Bronchial epithelial cell (primary cell): ENCODE measurements around the gene CDH6. TPM values are rescaled to one million over a fixed set of nuclear protein-coding genes. Genes with fewer than 3 reads are reported as not detected.

Source experiments
- DNase-seq: peaks from one replicate; pipeline ENCODE4 v3.0.0-alpha.2; 2010; ENCODE audit warnings: low read depth
- FAIRE-seq: peaks from 2 replicates; lab custom pipeline; 2011; peaks lifted over from hg19 to GRCh38; lab: Jason Lieb, UNC
- H3K27me3 ChIP-seq: 2 replicates; pipeline ENCODE4 v1.5.1; 2011; ENCODE audit warnings: low read length; ENCODE audit not compliant: control insufficient read depth, insufficient read depth
- H3K36me3 ChIP-seq: 2 replicates; pipeline ENCODE4 v1.5.1; 2011; ENCODE audit warnings: low read length; ENCODE audit not compliant: control insufficient read depth, insufficient read depth
- H3K4me3 ChIP-seq: 2 replicates; pipeline ENCODE4 v1.5.1; 2011; ENCODE audit warnings: mild to moderate bottlenecking, low read depth, low read length, control low read depth
- CTCF ChIP-seq: IDR thresholded peaks from 2 replicates; pipeline ENCODE4 v1.5.1; 2011; ENCODE audit warnings: mild to moderate bottlenecking, moderate library complexity, low read length, control low read depth, inconsistent platforms; ENCODE audit not compliant: insufficient read depth, severe bottlenecking
- total RNA-seq: library from RNA; depleted of rRNA; stranded (reverse); fragments of >200 nt; gene quantifications from 2 replicates; pipeline ENCODE4 v1.2.1, GENCODE V29; 2014

The CDH6 gene
- total RNA-seq, 1 donor from 2014 or later, result 9.5 TPM

DNA sequence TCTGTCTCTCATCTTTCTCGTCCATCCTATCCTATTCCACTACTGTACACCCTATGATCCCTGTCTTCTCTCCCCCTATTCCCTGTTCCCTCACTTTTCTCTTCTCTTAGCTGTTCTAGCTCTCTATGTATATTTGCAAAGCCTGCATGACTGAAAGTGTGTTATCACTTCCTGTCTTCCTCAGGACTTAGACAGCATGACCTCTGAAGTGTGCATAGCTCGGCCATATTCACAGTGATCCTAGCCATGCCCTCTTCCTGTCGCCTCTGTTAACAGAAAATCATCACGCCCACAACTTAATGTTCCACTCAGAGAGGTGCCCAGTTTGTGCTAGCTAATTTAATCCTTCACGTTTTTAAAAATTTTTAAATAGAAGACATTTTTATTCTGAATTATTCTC is 35.8 kb upstream of the CDH6 start:
- H3K27me3 ChIP-seq, result no peaks in the 10 kb centered on the region
- TF ChIP-seq CTCF, result no peak
- H3K36me3 ChIP-seq, result no peaks in the 10 kb centered on the region
- no peak for FAIRE-seq
- H3K4me3 ChIP-seq, result no peak overlapping the region
- DNase-seq, result peak; percentile 18

DNA sequence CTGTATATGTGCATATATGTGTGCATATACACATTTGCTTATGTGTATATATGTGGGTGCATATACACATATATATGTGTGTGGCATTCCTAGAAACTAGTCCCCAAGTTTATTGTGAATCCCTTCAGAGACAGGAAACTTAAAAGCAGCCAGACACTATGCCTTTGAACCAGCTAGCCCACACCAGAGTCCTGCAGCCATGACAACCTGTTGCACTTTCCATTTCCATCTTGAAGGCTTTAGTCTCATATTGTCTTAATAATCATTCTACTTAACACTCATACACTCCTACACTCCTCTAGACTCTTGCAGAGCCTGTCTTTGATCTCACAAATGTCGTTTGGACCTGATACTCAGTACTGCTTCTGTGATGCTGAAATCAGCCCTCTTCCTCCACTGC is 34.8 kb upstream of the CDH6 start:
- TF ChIP-seq CTCF, result no peak
- FAIRE-seq (no peak), DNase-seq (no peak)
- Histone ChIP-seq H3K4me3 (no peak overlapping the region), H3K36me3 (no peaks in the 10 kb centered on the region), H3K27me3 (no peaks in the 10 kb centered on the region)

DNA sequence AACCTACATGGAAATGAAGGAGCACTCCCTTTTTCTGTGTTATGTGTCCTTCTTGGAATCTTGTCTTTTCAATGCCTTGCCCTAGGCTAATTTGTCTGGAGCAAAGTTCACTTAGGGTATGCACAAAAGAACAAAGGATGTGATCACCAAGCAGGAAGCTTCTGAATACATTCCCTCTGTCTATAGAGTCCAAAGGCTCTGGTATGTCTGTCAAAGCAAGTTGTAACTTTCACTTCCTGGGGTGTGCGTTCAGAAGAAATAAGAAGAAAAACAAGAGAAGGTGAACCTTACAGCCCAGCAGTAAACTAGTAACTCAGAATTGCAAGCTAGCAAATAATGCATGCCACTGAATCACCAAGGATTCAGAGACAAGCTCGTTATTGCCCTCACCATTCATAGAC is 31.7 kb upstream of the CDH6 start:
- DNase-seq, result peak; percentile 66
- Histone ChIP-seq H3K36me3 (no peaks in the 10 kb centered on the region), H3K27me3 (no peaks in the 10 kb centered on the region), H3K4me3 (no peak overlapping the region)
- TF ChIP-seq CTCF, result no peak
- peak; percentile 23 for FAIRE-seq

- no peaks in the 10 kb centered on the region for H3K27me3 ChIP-seq
- no peak overlapping the region for H3K4me3 ChIP-seq
- FAIRE-seq, result no peak
- no peak for TF ChIP-seq CTCF
- DNase-seq, result no peak
- H3K36me3 ChIP-seq, result no peaks in the 10 kb centered on the region
Measured at GRCh38 chr5:31165729-31166128, 27.8 kb upstream of the CDH6 start.

DNA sequence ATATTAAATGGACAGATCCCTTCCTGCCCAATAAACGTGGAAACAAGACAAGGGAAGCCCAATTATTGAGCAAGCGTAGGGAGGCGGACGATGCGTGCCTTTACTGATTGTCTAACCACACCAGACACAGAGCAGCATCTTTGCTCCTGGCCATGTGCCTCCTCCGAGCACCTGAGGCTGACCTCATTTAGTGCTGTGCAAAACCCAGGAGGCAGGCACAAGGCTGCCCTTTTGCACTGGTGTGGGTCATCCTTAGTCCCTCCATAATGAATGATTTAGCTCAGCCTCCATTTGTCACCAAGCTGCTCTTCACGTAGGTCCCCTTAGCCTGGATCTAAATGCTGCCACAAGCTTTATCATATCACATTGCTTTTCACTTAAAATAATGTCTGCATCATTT is 24.1 kb upstream of the CDH6 start:
- Histone ChIP-seq H3K27me3 (no peaks in the 10 kb centered on the region), H3K36me3 (no peaks in the 10 kb centered on the region), H3K4me3 (no peak overlapping the region)
- FAIRE-seq (no peak), DNase-seq (no peak)
- no peak for TF ChIP-seq CTCF

DNA sequence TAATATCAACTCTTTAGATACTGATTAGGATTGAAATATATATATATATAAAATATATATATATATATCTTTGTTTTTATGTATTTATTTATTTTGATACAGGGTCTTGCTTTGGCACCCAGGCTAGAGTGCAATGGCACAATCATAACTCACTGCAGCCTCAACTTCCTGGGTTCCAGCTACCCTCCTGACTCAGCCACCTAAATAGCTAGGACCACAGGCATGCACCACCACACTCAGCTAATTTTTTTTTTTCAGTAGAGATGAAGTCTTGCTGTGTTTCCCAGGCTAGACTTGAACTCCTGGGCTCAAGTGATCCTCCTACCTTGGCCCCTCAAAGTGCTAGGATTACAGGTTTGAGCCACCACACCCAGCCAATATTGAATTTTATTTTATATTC is 20.6 kb upstream of the CDH6 start:
- no peaks in the 10 kb centered on the region for H3K36me3 ChIP-seq
- no peak for FAIRE-seq
- peak; percentile 31 for DNase-seq
- H3K27me3 ChIP-seq, result no peaks in the 10 kb centered on the region
- no peak for TF ChIP-seq CTCF
- no peak overlapping the region for H3K4me3 ChIP-seq
